ENCODE measurements around the gene KRTAP5-4.

DNA sequence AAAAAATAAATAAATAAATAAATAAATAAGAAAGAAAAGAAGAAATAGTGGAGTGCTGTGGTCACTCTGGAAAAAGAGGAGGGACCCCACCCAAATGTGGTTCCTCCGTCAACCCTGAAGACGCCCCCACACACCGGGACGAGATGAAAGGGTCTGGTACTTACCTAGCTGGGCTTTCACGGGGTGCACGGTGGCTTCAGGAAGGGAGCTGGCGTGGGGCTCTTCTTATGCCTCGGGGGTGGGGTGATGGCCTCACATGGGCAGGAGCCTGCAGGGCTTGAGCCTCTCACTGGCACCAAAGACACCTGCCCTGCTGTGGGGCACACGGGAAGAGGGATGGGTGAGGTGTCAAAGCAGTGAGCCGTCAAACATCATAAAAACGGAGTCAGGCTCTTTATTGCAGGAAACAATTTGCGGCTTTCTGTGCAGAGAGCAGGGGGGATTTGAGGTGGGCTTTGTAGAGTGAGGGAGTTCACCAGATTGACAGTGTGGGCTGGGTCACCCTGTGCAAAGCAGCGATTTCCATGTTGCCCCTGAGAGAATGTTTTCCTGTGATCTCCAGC, 47.1 kb upstream of the KRTAP5-4 start:
- TF ChIP-seq, protein P1, sequence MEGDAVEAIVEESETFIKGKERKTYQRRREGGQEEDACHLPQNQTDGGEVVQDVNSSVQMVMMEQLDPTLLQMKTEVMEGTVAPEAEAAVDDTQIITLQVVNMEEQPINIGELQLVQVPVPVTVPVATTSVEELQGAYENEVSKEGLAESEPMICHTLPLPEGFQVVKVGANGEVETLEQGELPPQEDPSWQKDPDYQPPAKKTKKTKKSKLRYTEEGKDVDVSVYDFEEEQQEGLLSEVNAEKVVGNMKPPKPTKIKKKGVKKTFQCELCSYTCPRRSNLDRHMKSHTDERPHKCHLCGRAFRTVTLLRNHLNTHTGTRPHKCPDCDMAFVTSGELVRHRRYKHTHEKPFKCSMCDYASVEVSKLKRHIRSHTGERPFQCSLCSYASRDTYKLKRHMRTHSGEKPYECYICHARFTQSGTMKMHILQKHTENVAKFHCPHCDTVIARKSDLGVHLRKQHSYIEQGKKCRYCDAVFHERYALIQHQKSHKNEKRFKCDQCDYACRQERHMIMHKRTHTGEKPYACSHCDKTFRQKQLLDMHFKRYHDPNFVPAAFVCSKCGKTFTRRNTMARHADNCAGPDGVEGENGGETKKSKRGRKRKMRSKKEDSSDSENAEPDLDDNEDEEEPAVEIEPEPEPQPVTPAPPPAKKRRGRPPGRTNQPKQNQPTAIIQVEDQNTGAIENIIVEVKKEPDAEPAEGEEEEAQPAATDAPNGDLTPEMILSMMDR (IDR thresholded peaks at IDR 0.05), result no peak
- no peak for TF ChIP-seq EZH2 (IDR thresholded peaks at IDR 0.05; ENCODE audit: borderline replicate concordance, insufficient read depth, low read depth, low read length, poor library complexity, severe bottlenecking)

All from B cell (primary cell).